Measurements from ENCODE around the gene MIP. TPM values are rescaled to one million over a fixed set of nuclear protein-coding genes. Genes with fewer than 3 reads are reported as not detected.
A peak's percentile ranks its signal among the peaks of the same experiment; 100 is the strongest.

The MIP gene
- total RNA-seq, 1 experiment from 2014 or later, result not detected

- BruUV-seq (replicated peaks), result no TSS peak
- ChIA-PET CTCF (no interaction called here), POLR2A (no interaction called here)
- no peak overlapping the region for H3K27ac ChIP-seq (ENCODE audit: low read length)
- H3K36me3 ChIP-seq (ENCODE audit: control insufficient read depth, insufficient read depth, low read length), result no peaks in the 10 kb centered on the region
- in situ Hi-C loops (cut with HindIII; ENCODE audit: low pct_unique_long_range_greater_than_20kb, low sequenced_read_pairs) (no loop called here), intact Hi-C loops (cut with micrococcal nuclease; ENCODE audit: unreplicated experiment) (no loop called here)
- TF ChIP-seq CTCF (IDR thresholded peaks at IDR 0.05), result no peak
- no peak for TF ChIP-seq REST (IDR thresholded peaks at IDR 0.05; ENCODE audit: insufficient read depth in 1 of 2, low read depth in 2 of 2, low read length in 1 of 2)
- TF ChIP-seq SIN3A (IDR thresholded peaks at IDR 0.05; ENCODE audit: borderline replicate concordance, insufficient read depth, low read depth, low read length), result no peak
- TF ChIP-seq TCF7L2 (IDR thresholded peaks at IDR 0.05; ENCODE audit: low read depth, low read length), result no peak
- TF ChIP-seq POLR2AphosphoS5 (IDR thresholded peaks at IDR 0.05; ENCODE audit: low read depth, low read length), result no peak; the same call in 1 of the 2 replicates
- no peaks in the 10 kb centered on the region for H3K9me3 ChIP-seq (ENCODE audit: control insufficient read depth, insufficient read depth, low read depth, low read length)
- peak; percentile 49; the same call in 1 of the 2 replicates for ATAC-seq
- H3K27me3 ChIP-seq (ENCODE audit: control insufficient read depth, insufficient read depth, low read length), result no peaks in the 10 kb centered on the region
- no peak overlapping the region for H3K4me3 ChIP-seq (ENCODE audit: low read depth in 2 of 2, low read length in 2 of 2)
- H3K4me1 ChIP-seq (ENCODE audit: control insufficient read depth, insufficient read depth, low read length), result no peaks in the 10 kb centered on the region
- no peak for DNase-seq (ENCODE audit: low read depth, low spot score)
Measured at GRCh38 chr12:56413392-56413791, 41.1 kb downstream of the MIP start.

- H3K4me1 ChIP-seq (ENCODE audit: control insufficient read depth, insufficient read depth, low read length), result no peaks in the 10 kb centered on the region
- DNase-seq (ENCODE audit: low read depth, low spot score) (no peak), ATAC-seq (peak; percentile 19; the same call in 1 of the 2 replicates)
- ChIA-PET POLR2A (no interaction called here), CTCF (no interaction called here)
- H3K36me3 ChIP-seq (ENCODE audit: control insufficient read depth, insufficient read depth, low read length), result no peaks in the 10 kb centered on the region
- in situ Hi-C loops (cut with HindIII; ENCODE audit: low pct_unique_long_range_greater_than_20kb, low sequenced_read_pairs) (no loop called here), intact Hi-C loops (cut with micrococcal nuclease; ENCODE audit: unreplicated experiment) (no loop called here)
- no TSS peak for BruUV-seq (replicated peaks)
- no peak for TF ChIP-seq POLR2AphosphoS5 (IDR thresholded peaks at IDR 0.05; ENCODE audit: low read depth, low read length)
- TF ChIP-seq CTCF (IDR thresholded peaks at IDR 0.05), result no peak
- TF ChIP-seq REST (IDR thresholded peaks at IDR 0.05; ENCODE audit: insufficient read depth in 1 of 2, low read depth in 2 of 2, low read length in 1 of 2), result no peak
- TF ChIP-seq TCF7L2 (IDR thresholded peaks at IDR 0.05; ENCODE audit: low read depth, low read length), result no peak
- no peak for TF ChIP-seq SIN3A (IDR thresholded peaks at IDR 0.05; ENCODE audit: borderline replicate concordance, insufficient read depth, low read depth, low read length)
- no peak overlapping the region for H3K4me3 ChIP-seq (ENCODE audit: low read depth in 2 of 2, low read length in 2 of 2)
- H3K9me3 ChIP-seq (ENCODE audit: control insufficient read depth, insufficient read depth, low read depth, low read length), result no peaks in the 10 kb centered on the region
- no peak overlapping the region for H3K27ac ChIP-seq (ENCODE audit: low read length)
- H3K27me3 ChIP-seq (ENCODE audit: control insufficient read depth, insufficient read depth, low read length), result no peaks in the 10 kb centered on the region
Measured at GRCh38 chr12:56411781-56412639, 42.4 kb downstream of the MIP start.
